Rectal smooth muscle tissue (tissue), 1 donor: ENCODE data around the gene A2ML1.
"Not testable (repeated sequence)": the region's sequence is repeated elsewhere in the genome, so short reads cannot be mapped to it uniquely, and the experiment has no call there.

Source experiments
- H3K27ac ChIP-seq: one replicate; pipeline ENCODE4 v1.7.0; 2013; ENCODE audit warnings: low read depth, low read length, inconsistent platforms
- H3K27me3 ChIP-seq: one replicate; pipeline ENCODE4 v1.7.0; 2013; ENCODE audit warnings: low read length; ENCODE audit not compliant: control insufficient read depth, insufficient read depth
- H3K36me3 ChIP-seq: one replicate; pipeline ENCODE4 v1.7.0; 2013; ENCODE audit warnings: low read length; ENCODE audit not compliant: control insufficient read depth, insufficient read depth
- H3K4me1 ChIP-seq: one replicate; pipeline ENCODE4 v1.7.0; 2013; ENCODE audit warnings: low read length; ENCODE audit not compliant: control insufficient read depth, insufficient read depth
- H3K4me3 ChIP-seq: one replicate; pipeline ENCODE4 v1.7.0; 2013; ENCODE audit warnings: low read length
- H3K9ac ChIP-seq: one replicate; pipeline ENCODE4 v1.7.0; 2013; ENCODE audit warnings: low read length

Gene A2ML1

GRCh38 chr12:8871068-8871467 lies 48.6 kb downstream of the A2ML1 start:
- H3K9ac ChIP-seq, result no peak overlapping the region
- no peaks in the 10 kb centered on the region for H3K4me1 ChIP-seq
- no peaks in the 10 kb centered on the region for H3K36me3 ChIP-seq
- H3K4me3 ChIP-seq, result no peak overlapping the region
- H3K27ac ChIP-seq, result no peak overlapping the region
- no peaks in the 10 kb centered on the region for H3K27me3 ChIP-seq

DNA sequence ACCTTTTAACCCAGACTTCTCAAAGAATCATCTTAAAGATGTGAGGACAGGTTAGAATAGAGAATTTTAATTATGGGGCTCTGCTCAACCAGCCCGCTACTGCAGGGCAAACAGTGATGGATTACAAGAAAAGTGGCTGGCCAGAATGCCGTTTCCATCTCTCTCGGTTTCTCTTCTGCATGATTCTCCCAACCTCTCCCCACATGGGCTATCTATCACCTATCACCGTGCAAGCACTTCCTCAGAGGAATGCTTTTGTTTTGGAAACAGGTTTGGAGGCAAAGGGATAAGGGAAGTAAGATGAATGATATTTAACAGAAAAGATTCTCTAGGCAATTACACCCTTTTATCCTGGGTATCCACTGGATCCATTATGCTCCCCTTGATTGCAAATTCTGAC lies 54.5 kb downstream of the A2ML1 start:
- H3K9ac ChIP-seq, result no peak overlapping the region
- H3K4me1 ChIP-seq, result no peaks in the 10 kb centered on the region

DNA sequence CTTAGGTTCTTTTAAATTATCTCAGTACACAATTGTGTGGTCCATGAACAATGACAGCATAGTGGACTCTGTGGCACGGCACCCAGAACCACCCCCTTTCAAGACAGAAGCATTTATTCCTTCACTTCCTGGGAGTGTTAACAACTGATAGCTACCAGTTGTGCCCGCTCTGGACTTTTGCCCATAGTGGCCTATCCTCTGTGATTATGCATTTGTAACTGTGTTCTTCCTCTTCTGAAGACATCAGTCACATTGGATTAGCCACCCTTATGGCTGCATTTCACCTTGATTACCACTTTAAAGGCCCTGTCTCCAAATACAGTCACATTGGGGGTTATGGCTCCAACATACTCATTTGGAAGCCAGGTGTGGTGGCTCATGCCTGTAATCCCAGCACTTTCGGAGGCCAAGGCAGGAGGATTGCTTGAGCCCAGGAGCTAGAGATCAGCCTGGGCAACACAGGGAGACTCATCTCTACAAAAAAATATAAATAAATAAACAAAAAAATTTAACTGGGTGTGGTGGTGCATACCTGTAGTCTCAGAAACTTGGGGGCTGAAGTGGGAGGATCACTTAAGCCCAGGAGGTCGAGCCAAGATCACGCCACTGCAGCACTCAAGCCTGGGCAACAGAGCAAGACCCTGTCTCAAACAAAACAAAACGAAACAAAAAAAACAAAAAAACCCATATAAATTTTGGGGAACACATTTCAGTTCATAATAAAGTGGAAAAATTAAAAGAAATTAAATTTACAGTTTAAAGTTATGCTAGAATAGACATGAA lies 64.3 kb downstream of the A2ML1 start:
- no peaks in the 10 kb centered on the region for H3K27me3 ChIP-seq
- no peak overlapping the region for H3K9ac ChIP-seq
- no peak overlapping the region for H3K4me3 ChIP-seq
- H3K36me3 ChIP-seq, result no peaks in the 10 kb centered on the region
- no peaks in the 10 kb centered on the region for H3K4me1 ChIP-seq
- no peak overlapping the region for H3K27ac ChIP-seq

More for the DNA sequence above, 54.5 kb downstream of the A2ML1 start:
- H3K4me3 ChIP-seq, result no peak overlapping the region
- H3K27me3 ChIP-seq, result no peaks in the 10 kb centered on the region
- H3K36me3 ChIP-seq, result no peaks in the 10 kb centered on the region
- H3K27ac ChIP-seq, result no peak overlapping the region

- no peak overlapping the region for H3K4me3 ChIP-seq
- no peak overlapping the region for H3K27ac ChIP-seq
- H3K4me1 ChIP-seq, result no peaks in the 10 kb centered on the region
- no peak overlapping the region for H3K9ac ChIP-seq
- no peaks in the 10 kb centered on the region for H3K27me3 ChIP-seq
- no peaks in the 10 kb centered on the region for H3K36me3 ChIP-seq
Observed at GRCh38 chr12:8887285-8887715, 64.9 kb downstream of the A2ML1 start.

GRCh38 chr12:8890313-8891085 lies 68.1 kb downstream of the A2ML1 start:
- Histone ChIP-seq H3K9ac (no peak overlapping the region), H3K27me3 (no peaks in the 10 kb centered on the region), H3K4me1 (no peaks in the 10 kb centered on the region), H3K27ac (no peak overlapping the region), H3K36me3 (no peaks in the 10 kb centered on the region), H3K4me3 (peak overlapping the region; percentile 62)

DNA sequence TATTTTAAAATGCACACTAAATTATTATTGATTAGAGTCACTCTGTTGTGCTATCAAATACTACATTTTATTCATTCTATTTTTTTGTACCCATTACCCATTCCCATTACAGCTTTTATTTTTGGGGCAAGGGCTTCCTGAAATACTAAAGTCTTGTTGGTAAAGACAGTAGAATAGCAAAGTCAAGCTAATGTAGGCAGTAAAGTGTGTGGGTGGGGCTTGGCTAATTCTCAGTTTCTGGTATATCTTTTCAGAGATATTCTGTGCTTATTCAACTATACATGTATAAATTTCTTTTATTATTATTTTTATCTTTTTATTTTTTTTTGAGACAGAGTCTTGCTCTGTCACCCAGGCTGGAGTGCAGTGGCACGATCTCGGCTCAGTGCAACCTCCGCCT lies 69.6 kb downstream of the A2ML1 start:
- Histone ChIP-seq H3K36me3 (no peaks in the 10 kb centered on the region), H3K27ac (no peak overlapping the region), H3K4me1 (no peaks in the 10 kb centered on the region), H3K4me3 (no peak overlapping the region), H3K27me3 (no peaks in the 10 kb centered on the region), H3K9ac (no peak overlapping the region)

DNA sequence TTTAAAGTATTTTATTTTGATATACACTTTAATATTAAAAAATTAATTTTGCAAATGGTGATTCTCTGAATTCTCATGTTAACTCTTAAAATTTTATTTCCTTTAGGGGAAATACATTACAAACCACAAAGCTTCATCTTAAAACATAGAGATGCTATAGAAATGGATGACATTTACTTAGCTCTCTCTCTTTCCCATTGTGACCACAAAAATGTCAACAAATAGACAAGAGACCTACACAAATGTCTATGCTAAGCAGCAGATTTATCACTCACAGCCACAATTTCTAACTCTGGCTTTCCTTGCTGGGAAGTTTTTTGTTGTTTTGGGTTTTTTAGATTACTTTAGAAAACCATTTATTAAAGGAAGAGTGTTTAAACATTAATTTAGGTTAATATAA lies 72.0 kb downstream of the A2ML1 start:
- Histone ChIP-seq H3K9ac (no peak overlapping the region), H3K4me1 (no peaks in the 10 kb centered on the region), H3K27ac (no peak overlapping the region), H3K4me3 (no peak overlapping the region), H3K36me3 (no peaks in the 10 kb centered on the region), H3K27me3 (no peaks in the 10 kb centered on the region)

- Histone ChIP-seq H3K36me3 (no peaks in the 10 kb centered on the region), H3K4me1 (no peaks in the 10 kb centered on the region), H3K4me3 (no peak overlapping the region)
Observed at GRCh38 chr12:8894986-8895385, 72.6 kb downstream of the A2ML1 start.

GRCh38 chr12:8897081-8897480 lies 74.7 kb downstream of the A2ML1 start:
- no peak overlapping the region for H3K9ac ChIP-seq
- H3K27ac ChIP-seq, result no peak overlapping the region
- H3K27me3 ChIP-seq, result no peaks in the 10 kb centered on the region
- no peak overlapping the region for H3K4me3 ChIP-seq
- H3K36me3 ChIP-seq, result no peaks in the 10 kb centered on the region
- H3K4me1 ChIP-seq, result no peaks in the 10 kb centered on the region

More at GRCh38 chr12:8894986-8895385, 72.6 kb downstream of the A2ML1 start:
- H3K27ac ChIP-seq, result no peak overlapping the region
- H3K27me3 ChIP-seq, result no peaks in the 10 kb centered on the region
- no peak overlapping the region for H3K9ac ChIP-seq

DNA sequence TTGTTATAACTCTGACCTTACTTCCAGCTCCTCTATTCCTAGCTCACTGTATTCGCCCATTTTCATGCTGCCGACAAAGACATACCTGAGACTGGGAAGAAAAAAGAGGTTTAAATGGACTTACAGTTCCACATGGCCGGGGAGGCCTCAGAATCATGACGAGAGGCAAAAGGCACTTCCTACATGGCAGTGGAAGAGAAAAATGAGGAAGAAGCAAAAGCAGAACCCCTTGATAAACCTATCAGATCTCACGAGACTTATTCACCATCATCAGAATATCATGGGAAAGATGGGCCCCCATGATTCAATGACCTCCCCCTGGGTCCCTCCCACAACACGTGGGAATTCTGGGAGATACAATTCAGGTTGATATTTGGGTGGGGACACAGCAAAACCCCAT lies 77.4 kb downstream of the A2ML1 start:
- no peaks in the 10 kb centered on the region for H3K36me3 ChIP-seq
- no peaks in the 10 kb centered on the region for H3K4me1 ChIP-seq
- no peak overlapping the region for H3K27ac ChIP-seq
- no peaks in the 10 kb centered on the region for H3K27me3 ChIP-seq
- no peak overlapping the region for H3K4me3 ChIP-seq
- no peak overlapping the region for H3K9ac ChIP-seq

GRCh38 chr12:8902703-8903102 lies 80.3 kb downstream of the A2ML1 start:
- H3K4me3 ChIP-seq, H3K36me3 ChIP-seq, H3K9ac ChIP-seq, H3K27ac ChIP-seq, H3K27me3 ChIP-seq, H3K4me1 ChIP-seq: not testable (repeated sequence)

- Histone ChIP-seq H3K9ac (no peak overlapping the region), H3K27ac (no peak overlapping the region), H3K36me3 (no peaks in the 10 kb centered on the region), H3K27me3 (no peaks in the 10 kb centered on the region), H3K4me3 (no peak overlapping the region), H3K4me1 (peaks cover 3% of the 10 kb centered on the region)
Observed at GRCh38 chr12:8903646-8904045, 81.2 kb downstream of the A2ML1 start.

DNA sequence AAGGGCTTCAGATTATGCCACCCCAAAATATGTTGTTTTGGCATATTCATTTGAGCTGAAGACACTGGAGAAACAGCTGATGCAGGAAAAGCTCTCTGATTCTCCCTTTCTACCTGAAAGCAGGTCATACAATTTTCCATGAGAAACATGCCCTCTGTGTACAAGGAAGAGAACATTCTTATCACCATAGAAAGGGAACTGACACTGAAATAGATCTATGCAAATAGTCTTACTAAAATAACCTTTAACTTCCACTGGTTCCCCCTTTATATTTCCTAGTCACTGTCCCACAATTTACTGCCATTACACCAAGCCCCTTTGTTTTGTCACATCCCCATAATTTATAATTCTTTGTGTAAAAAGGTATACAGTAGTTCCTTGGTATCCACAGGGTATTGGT lies 82.2 kb downstream of the A2ML1 start:
- H3K9ac ChIP-seq, result no peak overlapping the region
- H3K4me1 ChIP-seq, result peaks cover 3% of the 10 kb centered on the region
- H3K27ac ChIP-seq, result no peak overlapping the region
- no peak overlapping the region for H3K4me3 ChIP-seq
- H3K27me3 ChIP-seq, result no peaks in the 10 kb centered on the region
- H3K36me3 ChIP-seq, result no peaks in the 10 kb centered on the region
